ENCODE measurements around the gene TAOK3. TPM values are rescaled to one million over a fixed set of nuclear protein-coding genes. Genes with fewer than 3 reads are reported as not detected.
"Not testable (repeated sequence)": the region's sequence is repeated elsewhere in the genome, so short reads cannot be mapped to it uniquely, and the experiment has no call there.

The TAOK3 gene
- total and polyA plus RNA-seq, 4 donors, result 19.9 to 54.5 (median 37.7) TPM

DNA sequence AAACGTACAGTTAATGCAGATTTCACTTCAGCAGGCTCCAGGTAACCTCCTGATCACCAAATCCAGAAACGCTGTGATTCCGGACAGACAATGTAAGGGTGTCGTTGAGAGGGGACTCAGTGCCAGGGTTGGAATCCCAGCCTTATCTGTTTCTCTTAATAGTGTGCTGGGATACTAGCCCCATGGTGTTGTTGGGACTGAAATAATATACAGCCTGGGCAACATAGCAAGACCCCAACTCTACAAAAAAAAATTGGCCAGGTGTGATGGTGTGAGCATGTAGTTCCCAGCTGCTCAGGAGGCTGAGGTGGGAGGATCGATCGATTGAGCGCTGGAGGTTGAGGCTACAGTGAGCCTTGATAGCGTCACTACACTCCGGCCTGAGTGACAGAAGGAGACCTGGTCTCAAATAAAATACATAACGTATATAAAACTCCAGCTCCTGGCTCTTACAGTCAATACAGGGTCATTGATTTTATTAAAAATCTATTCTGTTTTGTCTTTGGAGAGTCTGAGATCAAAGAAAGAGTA lies 235.5 kb downstream of the TAOK3 start:
- Histone ChIP-seq H3K36me3 (ENCODE audit: control insufficient read depth in 4 of 4, insufficient read depth in 4 of 4, low read length in 4 of 4) (peaks cover 10 to 20% (median 15%) of the 10 kb centered on the region in 4 donors), H3K9me3 (ENCODE audit: control insufficient read depth in 4 of 4, insufficient read depth in 3 of 4, low read length in 3 of 4) (no peaks in the 10 kb centered on the region), H3K9ac (ENCODE audit: insufficient read depth in 1 of 2, low read length in 2 of 2) (peak overlapping the region; percentile 8 to 52), H3K27me3 (ENCODE audit: control insufficient read depth in 3 of 3, insufficient read depth in 3 of 3, low read length in 2 of 3) (no peaks in the 10 kb centered on the region), H3K4me1 (ENCODE audit: control insufficient read depth in 5 of 5, insufficient read depth in 5 of 5, low read length in 5 of 5) (peaks cover 0 to 10% (median 2%) of the 10 kb centered on the region in 5 donors), H3K27ac (ENCODE audit: low read depth in 1 of 2, low read length in 1 of 2) (peak overlapping the region; percentile 94 to 96), H3K4me3 (peak overlapping the region; percentile 92)
- TF ChIP-seq, protein P1, sequence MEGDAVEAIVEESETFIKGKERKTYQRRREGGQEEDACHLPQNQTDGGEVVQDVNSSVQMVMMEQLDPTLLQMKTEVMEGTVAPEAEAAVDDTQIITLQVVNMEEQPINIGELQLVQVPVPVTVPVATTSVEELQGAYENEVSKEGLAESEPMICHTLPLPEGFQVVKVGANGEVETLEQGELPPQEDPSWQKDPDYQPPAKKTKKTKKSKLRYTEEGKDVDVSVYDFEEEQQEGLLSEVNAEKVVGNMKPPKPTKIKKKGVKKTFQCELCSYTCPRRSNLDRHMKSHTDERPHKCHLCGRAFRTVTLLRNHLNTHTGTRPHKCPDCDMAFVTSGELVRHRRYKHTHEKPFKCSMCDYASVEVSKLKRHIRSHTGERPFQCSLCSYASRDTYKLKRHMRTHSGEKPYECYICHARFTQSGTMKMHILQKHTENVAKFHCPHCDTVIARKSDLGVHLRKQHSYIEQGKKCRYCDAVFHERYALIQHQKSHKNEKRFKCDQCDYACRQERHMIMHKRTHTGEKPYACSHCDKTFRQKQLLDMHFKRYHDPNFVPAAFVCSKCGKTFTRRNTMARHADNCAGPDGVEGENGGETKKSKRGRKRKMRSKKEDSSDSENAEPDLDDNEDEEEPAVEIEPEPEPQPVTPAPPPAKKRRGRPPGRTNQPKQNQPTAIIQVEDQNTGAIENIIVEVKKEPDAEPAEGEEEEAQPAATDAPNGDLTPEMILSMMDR (IDR thresholded peaks at IDR 0.05; ENCODE audit: control extremely low read depth, extremely low read depth), result no peak
- ATAC-seq (ENCODE audit: insufficient read depth, low FRiP score), result no peak
- 80 to 84% methylated on average over 10 of the region's 10 CpGs for WGBS, 2 donors
- no peak for DNase-seq

DNA sequence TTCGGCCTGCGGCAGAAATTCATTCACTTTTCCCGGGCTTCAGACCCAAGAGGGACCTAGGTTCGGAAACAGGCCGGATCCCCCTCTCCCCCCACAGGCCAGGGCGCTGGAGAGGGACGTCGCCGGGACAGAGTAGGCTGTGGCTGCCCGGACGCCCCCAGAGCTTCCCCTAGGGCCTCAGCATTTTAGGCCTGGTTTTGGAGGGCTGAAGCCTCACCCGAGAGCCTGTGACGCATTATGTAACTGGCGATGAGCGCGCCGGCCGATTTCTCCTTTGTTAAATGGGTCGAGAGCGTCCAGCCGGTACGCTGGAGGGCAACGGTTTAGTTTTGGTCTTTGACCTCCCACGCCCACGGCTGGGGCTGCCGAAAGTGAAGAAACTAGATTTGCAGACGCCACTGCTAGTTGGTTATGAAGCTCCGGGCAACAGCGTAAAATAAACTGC lies 236.1 kb downstream of the TAOK3 start:
- peak overlapping the region; percentile 94 to 96 for H3K27ac ChIP-seq (ENCODE audit: low read depth in 1 of 2, low read length in 1 of 2)
- WGBS, 2 donors, result 0 to 1% methylated on average over 29 of the region's 29 CpGs
- H3K9ac ChIP-seq (ENCODE audit: insufficient read depth in 1 of 2, low read length in 2 of 2), result peak overlapping the region; percentile 8 to 52
- TF ChIP-seq, protein P1 (IDR thresholded peaks at IDR 0.05; ENCODE audit: control extremely low read depth, extremely low read depth), result no peak
- ATAC-seq (ENCODE audit: insufficient read depth, low FRiP score) (peak; percentile 54), DNase-seq (peak; percentile 55 to 67 (median 57))
- peaks cover 10 to 18% (median 15%) of the 10 kb centered on the region in 4 donors for H3K36me3 ChIP-seq (ENCODE audit: control insufficient read depth in 4 of 4, insufficient read depth in 4 of 4, low read length in 4 of 4)
- no peaks in the 10 kb centered on the region for H3K27me3 ChIP-seq (ENCODE audit: control insufficient read depth in 3 of 3, insufficient read depth in 3 of 3, low read length in 2 of 3)
- H3K4me1 ChIP-seq (ENCODE audit: control insufficient read depth in 5 of 5, insufficient read depth in 5 of 5, low read length in 5 of 5), result peaks cover 0 to 10% (median 2%) of the 10 kb centered on the region in 5 donors
- H3K4me3 ChIP-seq, result peak overlapping the region; percentile 92
- no peaks in the 10 kb centered on the region for H3K9me3 ChIP-seq (ENCODE audit: control insufficient read depth in 4 of 4, insufficient read depth in 3 of 4, low read length in 3 of 4)

DNA sequence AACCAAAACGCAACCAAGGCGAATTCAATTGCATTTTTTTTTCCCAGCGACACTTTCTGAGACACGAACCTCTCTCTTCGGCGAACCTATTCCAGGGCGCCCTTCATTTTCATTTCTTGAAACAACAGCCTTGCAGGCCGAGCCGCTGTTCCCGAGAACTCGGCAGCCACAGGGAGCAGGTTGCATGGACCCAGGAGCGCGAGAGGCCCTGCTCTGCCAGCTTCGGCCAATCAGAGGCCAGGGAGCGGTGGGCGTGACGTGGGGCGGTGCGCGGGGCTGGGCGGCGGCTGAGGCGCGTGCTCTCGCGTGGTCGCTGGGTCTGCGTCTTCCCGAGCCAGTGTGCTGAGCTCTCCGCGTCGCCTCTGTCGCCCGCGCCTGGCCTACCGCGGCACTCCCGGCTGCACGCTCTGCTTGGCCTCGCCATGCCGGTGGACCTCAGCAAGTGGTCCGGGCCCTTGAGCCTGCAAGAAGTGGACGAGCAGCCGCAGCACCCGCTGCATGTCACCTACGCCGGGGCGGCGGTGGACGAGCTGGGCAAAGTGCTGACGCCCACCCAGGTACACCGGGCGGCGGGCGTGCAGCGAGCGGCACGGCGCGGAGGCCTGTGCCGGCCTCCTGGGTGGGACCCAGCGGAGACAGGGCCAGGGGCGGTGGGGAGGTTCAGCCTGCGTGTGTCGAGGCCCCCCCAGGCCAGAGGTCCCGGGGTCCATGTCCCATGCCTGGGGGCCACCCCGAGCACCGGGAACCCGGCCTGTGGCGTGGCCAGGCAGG lies 236.7 kb downstream of the TAOK3 start, which contains the start of gene PEBP1:
PEBP1 (plus strand) TSS at position 337 of the 771 bp plus-strand sequence; CDS start at position 423, 86 bp downstream.
- peaks cover 10 to 17% (median 12%) of the 10 kb centered on the region in 4 donors for H3K36me3 ChIP-seq (ENCODE audit: control insufficient read depth in 4 of 4, insufficient read depth in 4 of 4, low read length in 4 of 4)
- H3K4me1 ChIP-seq (ENCODE audit: control insufficient read depth in 5 of 5, insufficient read depth in 5 of 5, low read length in 5 of 5), result peaks cover 0 to 10% (median 2%) of the 10 kb centered on the region in 5 donors
- peak; percentile 98 for ATAC-seq (ENCODE audit: insufficient read depth, low FRiP score)
- no peaks in the 10 kb centered on the region for H3K27me3 ChIP-seq (ENCODE audit: control insufficient read depth in 3 of 3, insufficient read depth in 3 of 3, low read length in 2 of 3)
- H3K9ac ChIP-seq (ENCODE audit: insufficient read depth in 1 of 2, low read length in 2 of 2), result peak within 1 kb of the TSS; percentile 52 to 72
- H3K4me3 ChIP-seq, result peak within 1 kb of the TSS; percentile 92
- no peaks in the 10 kb centered on the region for H3K9me3 ChIP-seq (ENCODE audit: control insufficient read depth in 4 of 4, insufficient read depth in 3 of 4, low read length in 3 of 4)
- peak within 1 kb of the TSS; percentile 94 to 96 for H3K27ac ChIP-seq (ENCODE audit: low read depth in 1 of 2, low read length in 1 of 2)
- peak; percentile 91 to 95 (median 94) for DNase-seq
- WGBS, 2 donors, result 0% methylated on average over 68 to 70 of the region's 70 CpGs
- TF ChIP-seq, protein P1 (IDR thresholded peaks at IDR 0.05; ENCODE audit: control extremely low read depth, extremely low read depth), result no peak

DNA sequence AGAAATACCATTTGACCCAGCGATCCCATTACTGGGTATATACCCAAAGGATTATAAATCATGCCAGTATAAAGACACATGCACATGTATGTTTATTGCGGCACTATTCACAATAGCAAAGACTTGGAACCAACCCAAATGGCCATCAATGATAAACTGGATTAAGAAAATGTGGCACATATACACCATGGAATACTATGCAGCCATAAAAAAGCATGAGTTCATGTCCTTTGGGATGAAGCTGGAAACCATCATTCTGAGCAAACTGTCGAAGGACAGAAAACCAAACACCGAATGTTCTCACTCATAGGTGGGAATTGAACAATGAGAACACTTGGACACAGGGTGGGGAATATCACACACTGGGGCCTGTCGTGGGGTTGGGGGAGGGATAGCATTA lies 243.3 kb downstream of the TAOK3 start:
- H3K27ac ChIP-seq (ENCODE audit: low read depth in 1 of 2, low read length in 1 of 2); DNase-seq: not testable (repeated sequence)
- 94 to 95% methylated on average over 5 of the region's 5 CpGs for WGBS, 2 donors

More for the DNA sequence above, 243.3 kb downstream of the TAOK3 start:
- not testable (repeated sequence) for H3K27me3 ChIP-seq (ENCODE audit: control insufficient read depth in 3 of 3, insufficient read depth in 3 of 3, low read length in 2 of 3); ATAC-seq (ENCODE audit: insufficient read depth, low FRiP score); H3K4me3 ChIP-seq; H3K36me3 ChIP-seq (ENCODE audit: control insufficient read depth in 4 of 4, insufficient read depth in 4 of 4, low read length in 4 of 4); H3K4me1 ChIP-seq (ENCODE audit: control insufficient read depth in 5 of 5, insufficient read depth in 5 of 5, low read length in 5 of 5); H3K9me3 ChIP-seq (ENCODE audit: control insufficient read depth in 4 of 4, insufficient read depth in 3 of 4, low read length in 3 of 4); H3K9ac ChIP-seq (ENCODE audit: insufficient read depth in 1 of 2, low read length in 2 of 2)

Data from lung (tissue), 12 donors.